C4-2B (cell line): ENCODE data around the gene CTNNBL1.

Experiments
- H3K27ac ChIP-seq: fragments of 450-650 bp; 2 replicates; pipeline ENCODE4 v1.5.1; 2017
- ZFX ChIP-seq: fragments of 450-650 bp; IDR thresholded peaks from 2 replicates; pipeline ENCODE4 v1.6.1; 2017
- TF ChIP-seq, protein P1 (sequence below): fragments of 450-650 bp; conservative IDR thresholded peaks from 2 replicates; pipeline ENCODE4 v1.5.1; 2017; ENCODE audit warnings: mild to moderate bottlenecking

Gene CTNNBL1

DNA sequence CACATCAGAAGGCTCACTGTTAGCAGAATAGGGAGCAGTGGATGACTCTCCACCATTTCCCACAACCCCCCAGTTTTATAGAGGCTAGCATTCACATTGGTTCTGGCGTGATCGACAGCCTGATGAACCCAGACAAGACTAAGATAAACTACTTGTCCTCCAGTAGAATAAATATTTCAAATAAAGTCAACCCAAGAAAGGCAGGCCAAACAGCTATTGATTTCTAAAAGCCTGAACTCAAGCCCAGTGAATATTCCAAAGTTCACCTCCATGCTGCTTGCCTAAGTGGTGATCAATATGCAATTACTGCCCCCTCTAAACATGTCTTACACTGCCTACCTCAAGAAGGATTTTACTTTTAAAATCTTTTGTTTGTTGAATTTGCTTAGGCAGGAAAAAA is 104.5 kb downstream of the CTNNBL1 start:
- no peak overlapping the region for H3K27ac ChIP-seq
- TF ChIP-seq, protein P1, sequence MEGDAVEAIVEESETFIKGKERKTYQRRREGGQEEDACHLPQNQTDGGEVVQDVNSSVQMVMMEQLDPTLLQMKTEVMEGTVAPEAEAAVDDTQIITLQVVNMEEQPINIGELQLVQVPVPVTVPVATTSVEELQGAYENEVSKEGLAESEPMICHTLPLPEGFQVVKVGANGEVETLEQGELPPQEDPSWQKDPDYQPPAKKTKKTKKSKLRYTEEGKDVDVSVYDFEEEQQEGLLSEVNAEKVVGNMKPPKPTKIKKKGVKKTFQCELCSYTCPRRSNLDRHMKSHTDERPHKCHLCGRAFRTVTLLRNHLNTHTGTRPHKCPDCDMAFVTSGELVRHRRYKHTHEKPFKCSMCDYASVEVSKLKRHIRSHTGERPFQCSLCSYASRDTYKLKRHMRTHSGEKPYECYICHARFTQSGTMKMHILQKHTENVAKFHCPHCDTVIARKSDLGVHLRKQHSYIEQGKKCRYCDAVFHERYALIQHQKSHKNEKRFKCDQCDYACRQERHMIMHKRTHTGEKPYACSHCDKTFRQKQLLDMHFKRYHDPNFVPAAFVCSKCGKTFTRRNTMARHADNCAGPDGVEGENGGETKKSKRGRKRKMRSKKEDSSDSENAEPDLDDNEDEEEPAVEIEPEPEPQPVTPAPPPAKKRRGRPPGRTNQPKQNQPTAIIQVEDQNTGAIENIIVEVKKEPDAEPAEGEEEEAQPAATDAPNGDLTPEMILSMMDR: no peak
- TF ChIP-seq ZFX: no peak

DNA sequence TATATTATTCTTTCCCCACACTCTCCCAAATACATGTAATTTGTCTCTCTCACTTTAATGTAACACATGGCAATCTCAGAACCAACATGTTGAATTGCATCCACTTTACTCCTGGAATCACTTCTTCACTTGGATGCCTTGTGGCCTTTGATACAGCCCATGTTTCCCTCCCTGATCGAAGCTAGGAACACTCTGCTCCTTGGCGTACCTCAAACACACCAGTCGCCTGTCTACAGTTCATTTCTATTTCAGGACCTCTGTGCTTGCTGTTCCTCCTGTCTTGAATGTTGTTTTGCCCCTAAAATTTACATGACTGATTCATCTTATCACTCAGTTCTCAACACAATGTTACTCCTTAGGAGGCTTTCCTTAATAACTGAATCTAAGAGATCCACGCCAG is 106.8 kb downstream of the CTNNBL1 start:
- no peak for TF ChIP-seq ZFX
- TF ChIP-seq, protein P1: no peak
- no peak overlapping the region for H3K27ac ChIP-seq

DNA sequence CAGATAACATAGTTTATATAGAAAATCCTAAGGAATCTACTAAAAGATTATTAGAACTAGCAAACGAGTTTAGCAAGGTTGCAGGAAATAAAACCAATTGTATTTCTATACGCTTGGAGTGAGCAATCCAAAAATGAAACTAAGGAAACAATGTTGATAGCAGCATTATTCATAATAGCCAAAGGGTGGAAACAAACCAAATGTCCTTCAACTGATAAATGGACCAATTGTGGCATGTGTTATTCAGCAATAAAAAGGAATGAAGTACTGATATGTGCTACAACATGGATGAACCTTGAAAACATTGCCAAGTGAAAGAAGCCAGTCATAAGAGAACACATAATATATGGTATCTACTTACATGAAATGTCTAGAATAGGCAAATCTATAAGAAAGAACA is 108.1 kb downstream of the CTNNBL1 start:
- no peak overlapping the region for H3K27ac ChIP-seq
- TF ChIP-seq, protein P1: no peak
- no peak for TF ChIP-seq ZFX

DNA sequence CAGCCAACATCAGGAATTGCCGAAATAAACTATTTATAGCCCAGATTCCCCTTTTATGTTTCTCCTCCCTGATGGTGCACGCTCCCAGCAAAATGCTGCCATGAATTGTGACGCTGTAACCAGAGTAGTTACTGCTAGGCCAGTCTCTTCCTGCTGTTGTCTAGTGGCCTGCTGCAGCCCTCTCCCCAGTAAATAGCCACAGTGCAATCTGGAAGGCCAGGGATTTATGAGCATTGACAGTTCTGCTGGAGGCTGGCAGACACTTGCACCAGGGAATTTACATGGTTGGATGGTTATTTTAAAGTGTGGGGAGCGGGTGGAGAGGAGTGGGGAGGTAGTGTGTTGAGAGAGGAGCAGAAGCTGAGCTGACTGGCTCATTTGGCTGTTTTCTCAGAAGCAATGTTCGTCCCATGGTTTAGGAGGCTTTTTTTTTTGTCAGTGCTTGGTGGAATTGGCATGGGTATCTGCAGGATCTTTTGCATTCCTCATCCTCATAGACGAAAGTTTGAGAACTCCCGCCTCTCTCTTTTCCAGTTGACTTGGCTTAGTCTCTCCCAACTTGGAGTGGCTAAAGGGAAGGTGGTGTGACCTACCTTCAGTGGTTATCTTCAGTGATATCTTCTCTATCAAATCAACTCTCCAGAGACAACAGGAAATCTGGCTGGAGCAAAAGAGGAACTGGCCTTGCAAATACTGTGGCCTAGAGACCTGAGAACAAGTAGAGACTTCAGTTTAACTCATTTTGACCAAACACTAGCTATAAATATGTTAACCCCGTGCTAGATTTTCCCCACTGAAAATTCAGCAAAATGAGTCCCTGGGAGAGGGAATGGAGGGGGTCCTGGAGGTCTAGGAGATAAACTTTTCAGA is 109.8 kb downstream of the CTNNBL1 start:
- H3K27ac ChIP-seq: no peak overlapping the region
- TF ChIP-seq, protein P1: no peak
- TF ChIP-seq ZFX: no peak

DNA sequence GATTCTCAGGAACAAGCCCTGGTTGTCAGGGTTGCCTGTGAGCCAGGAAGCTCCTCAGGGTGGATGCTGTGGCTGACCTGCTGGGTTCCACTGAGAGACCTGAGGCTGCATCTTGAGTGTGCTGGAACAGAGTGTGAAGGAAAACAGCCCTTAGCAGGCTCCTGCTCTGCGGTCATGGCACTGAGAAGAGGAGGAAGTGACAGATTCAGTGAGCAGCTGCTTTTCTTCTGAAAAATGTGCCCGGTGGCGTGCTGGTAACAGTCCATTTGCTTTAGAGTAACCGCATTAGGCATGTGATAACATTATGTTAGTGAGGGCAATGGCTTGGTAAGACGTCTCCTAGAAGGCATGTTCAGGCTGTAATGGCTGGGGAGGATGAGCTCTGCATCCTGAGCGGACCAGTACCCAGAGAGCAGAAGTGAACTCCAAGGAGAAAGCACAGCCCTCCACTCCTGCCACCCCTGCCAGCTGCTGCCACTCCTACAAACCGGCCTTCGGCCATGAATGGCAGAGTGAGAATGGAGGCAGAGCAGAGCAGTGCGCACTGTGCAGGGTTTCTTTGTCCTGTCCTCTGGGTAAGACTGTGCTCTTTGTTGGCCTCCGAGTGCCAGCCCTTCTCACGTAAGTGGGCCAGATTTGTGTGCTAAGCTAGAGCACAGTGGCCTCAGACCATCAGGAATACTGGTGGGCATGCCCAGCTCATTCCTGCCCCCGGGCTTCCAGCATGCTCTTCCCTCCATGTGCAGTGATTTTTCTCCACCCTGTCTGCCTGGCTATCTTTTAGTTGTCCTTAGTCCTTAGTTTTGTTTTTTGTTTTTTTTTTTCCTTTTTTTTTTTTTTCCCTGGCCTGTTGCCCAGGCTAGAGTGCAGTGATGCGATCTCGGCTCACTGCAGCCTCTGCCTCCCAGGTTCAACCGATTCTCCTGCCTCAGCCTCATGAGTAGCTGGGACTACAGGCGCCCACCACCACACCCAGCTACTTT is 111.0 kb downstream of the CTNNBL1 start:
- no peak for TF ChIP-seq ZFX
- TF ChIP-seq, protein P1: no peak

DNA sequence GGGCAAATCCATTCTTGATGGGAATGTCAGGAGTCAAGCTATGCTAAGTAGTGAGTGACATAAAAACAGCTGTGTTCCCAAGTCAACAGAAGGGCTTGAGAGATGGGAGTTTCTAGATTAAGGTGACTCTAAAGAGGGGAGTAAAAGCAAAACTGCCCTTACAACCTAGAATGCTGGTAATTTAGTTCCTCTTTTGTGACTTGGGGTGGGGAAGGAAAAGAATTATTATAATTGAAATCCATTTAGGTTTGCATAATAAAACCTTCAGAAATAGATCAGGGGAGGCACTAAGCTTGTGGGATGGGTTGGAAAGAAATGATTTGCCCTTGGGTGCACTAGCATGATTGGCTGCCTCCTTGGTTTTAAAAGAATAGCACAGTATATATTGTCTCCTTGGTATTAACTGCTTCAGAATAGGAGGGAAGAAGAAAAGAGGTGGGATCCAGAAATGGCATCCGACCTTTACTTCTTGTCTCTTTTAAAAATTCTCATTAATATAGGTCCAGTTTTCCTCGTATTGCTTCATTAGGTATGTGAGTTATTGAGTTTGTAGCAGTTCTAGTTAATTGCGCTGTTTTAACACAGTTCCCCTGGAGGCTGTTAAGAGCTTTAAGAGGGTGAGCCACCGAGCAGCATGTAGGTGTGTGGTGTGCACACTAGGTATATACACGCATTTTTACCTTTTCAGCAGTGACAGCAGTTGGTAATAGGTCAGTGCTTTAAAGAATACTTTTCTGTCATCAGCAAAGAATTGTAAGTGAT is 113.8 kb downstream of the CTNNBL1 start:
- TF ChIP-seq ZFX: no peak
- H3K27ac ChIP-seq: no peak overlapping the region

More for the DNA sequence above, 111.0 kb downstream of the CTNNBL1 start:
- H3K27ac ChIP-seq: no peak overlapping the region
